GM19239 (cell line): ENCODE results near the gene ZNF579.

Experiments
- DNase-seq: peaks from one replicate; pipeline ENCODE4 v3.0.0; 2011; ENCODE audit warnings: low spot score; ENCODE audit not compliant: insufficient read length
- FAIRE-seq: peaks from 2 replicates; lab custom pipeline; 2011; peaks lifted over from hg19 to GRCh38; lab: Jason Lieb, UNC

ZNF579 gene, protein sequence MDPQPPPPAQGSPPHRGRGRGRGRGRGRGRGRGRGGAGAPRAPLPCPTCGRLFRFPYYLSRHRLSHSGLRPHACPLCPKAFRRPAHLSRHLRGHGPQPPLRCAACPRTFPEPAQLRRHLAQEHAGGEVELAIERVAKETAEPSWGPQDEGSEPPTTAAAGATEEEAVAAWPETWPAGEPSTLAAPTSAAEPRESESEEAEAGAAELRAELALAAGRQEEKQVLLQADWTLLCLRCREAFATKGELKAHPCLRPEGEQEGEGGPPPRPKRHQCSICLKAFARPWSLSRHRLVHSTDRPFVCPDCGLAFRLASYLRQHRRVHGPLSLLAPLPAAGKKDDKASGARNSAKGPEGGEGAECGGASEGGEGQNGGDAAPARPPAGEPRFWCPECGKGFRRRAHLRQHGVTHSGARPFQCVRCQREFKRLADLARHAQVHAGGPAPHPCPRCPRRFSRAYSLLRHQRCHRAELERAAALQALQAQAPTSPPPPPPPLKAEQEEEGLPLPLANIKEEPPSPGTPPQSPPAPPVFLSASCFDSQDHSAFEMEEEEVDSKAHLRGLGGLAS

DNA sequence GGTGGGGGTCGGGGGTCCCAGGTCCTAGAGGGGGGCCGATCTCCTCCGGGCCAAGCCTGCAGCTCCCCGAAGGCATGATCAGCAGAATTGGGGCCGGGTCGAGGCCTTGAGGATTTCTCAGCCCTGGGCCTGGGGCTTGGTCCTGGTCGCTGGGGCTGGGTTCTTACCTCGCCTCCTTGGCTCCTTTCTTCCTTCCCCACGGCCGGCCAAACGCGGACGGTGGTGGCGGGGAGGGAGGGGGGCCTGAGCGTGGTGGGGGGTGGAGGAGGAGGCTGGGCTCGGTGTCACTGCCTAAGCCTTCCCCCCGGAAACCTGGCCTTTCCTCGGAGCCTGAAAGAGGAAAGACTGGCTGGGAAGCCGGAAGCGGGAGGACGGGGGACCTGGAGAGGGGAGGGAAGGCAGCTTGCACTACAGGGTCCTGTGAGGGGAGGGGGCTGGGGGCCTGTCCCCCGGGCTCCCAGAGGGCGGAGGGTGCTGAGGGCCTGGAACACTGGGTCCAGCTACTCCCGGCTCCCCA, at the start of gene ZNF579:
ZNF579 (minus strand) TSS at position 221 of the 517 bp plus-strand sequence. CDS start 1,209 bp downstream, outside the sequence.
- FAIRE-seq (peak; percentile 60), DNase-seq (peak; percentile 96)

DNA sequence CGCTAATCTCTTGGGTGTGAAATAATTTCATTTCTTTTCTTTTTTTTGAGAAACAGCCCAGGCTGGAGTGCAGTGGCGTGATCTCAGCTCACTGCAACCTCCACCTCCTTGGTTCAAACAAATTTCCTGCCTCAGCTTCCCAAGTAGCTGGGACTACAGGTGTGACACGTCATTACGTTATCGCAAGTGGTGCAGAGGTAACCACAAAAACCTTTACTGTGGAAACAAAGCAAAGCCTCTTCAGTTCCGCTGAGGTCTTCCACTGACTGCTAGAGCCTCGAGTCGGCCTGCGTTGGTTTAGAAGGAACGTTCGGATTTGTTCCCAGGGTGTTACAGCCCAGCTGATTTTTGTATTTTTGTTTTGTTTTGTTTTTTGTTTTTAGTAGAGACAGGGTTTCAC, 45.7 kb upstream of the ZNF579 start:
- no peak for DNase-seq
- no peak for FAIRE-seq

DNA sequence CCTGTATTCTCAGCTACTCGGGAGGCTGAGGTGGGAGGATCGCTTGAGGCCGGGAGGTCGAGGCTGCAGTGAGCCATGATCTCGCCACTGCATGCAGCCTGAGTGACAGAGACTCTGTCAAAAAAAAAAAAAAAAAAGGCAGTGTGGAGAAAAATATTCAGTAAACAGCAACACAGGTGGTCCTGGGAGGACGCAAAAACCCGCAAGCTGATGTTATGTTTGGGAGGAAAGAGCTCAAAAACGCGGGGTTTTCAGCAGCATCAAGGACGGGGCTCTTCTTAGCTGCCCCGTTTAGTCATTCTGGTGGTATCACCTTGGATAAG, 44.3 kb upstream of the ZNF579 start:
- no peak for FAIRE-seq
- no peak for DNase-seq

DNA sequence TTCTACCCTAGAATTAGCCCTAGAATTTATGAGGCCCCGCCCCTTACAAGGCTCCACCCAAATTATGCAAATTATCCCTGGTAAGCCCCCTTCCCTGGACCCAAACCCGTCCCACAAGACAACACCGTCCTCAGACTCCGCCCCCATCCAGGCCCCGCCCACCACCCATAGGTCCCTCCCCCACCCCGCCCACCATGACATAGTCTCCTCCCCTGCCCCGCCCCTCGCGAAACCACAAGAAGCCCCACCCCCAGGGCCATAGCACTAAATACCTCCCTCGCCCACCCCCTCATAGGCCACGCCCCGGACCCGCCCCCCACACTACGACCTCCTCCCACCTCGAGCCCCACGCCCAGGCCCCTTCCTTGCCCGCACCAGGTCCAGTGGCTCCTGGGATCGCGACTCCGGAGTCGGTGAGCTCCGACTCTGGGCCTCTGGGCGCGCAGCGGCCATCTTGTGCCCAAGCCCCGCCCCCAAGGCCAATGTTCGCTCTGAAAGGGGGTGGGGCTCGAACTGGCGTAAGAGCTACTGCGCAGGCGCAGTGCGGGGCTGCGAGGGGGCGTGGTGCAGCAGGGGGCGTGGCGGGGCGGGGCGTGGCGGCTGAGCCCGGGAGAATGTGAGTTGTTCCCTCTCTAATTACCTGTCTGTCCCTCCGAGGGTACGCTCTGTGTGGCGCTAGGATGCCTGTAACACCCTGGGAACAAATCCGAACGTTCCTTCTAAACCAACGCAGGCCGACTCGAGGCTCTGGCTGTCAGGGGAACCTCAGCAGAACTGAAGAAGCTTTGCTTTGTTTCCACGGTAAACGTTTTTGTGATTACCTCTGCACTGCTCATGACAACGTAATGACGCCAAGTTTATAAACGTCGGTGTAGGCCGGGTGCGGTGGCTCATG, 43.7 kb upstream of the ZNF579 start, which contains the start of gene ZNF784:
ZNF784 (minus strand) TSS at position 458 of the 895 bp plus-strand sequence; CDS start at position 453, 5 bp downstream.
- FAIRE-seq (peak; percentile 98), DNase-seq (peak; percentile 93)

DNA sequence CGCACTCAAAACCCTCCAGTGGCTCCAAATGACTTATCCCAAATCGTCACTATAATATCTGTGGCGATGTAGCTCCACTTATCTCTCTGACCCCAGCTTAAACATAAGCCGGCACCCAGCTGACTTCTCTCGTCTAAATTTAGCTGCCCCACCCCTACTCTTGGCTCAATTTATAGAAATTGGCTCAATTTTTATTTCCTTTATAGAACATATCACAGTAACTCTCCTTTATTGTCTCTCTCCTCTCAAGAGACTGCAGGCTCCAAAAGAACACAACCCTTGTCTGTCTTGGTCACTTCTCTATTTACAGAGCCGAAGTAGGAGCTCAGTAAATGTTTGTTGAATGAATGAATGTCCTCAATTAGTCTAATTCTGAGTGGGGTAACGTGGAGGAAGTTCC, 42.9 kb upstream of the ZNF579 start:
- DNase-seq (no peak), FAIRE-seq (no peak)

DNA sequence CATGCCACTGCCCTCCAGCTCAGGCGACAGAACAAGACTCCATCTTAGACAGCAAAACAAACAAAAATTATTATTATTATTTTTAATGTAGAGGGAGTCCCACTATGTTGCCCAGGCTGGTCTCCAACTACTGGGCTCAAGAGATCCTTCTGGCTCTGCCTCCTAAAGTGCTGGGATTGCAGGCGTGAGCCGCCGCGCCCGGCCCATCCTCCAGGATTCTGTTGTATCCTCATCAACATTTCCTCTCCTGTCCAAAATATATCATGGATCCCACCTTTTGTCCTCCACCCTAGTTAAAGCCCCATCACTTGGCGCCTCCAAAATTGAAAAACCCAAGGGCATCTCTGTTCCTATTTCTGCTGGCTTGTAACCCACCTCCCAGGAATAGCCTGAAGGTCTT, 42.5 kb upstream of the ZNF579 start:
- DNase-seq (no peak), FAIRE-seq (no peak)

DNA sequence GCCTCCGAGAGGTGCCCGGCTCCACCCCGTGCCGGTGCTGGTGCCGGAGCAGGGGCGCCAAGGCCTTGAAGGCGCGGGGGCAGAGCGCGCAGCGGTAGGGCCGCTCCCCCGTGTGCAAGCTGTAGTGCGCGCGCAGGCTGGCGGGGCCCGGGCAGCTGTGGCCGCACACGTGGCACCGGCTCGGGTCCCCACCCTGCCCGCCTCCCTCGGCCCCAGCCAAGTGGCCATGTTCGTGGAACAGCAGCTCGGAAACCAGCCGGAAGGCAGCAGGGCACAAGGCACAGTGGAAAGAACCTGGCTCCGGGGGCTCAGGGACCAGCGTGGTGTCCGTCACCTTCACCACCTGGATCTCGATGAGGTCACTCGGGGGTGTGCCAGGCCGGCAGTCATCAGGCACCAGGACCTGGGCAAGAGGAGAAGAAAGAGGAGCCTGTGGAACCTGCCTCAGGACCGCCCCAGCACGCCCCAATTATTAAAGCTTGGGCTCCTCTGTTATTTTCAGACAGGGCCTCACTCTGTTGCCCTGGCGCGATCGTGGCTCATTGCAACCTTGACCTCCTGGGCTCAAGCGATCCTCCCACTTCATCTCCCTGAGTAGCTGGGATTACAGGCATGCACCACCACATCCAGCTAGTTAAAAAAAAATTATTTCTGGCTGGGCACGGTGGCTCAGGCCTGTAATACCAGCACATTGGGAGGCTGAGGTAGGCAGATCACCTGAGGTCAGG, 41.8 kb upstream of the ZNF579 start:
- no peak for FAIRE-seq
- DNase-seq, result no peak

DNA sequence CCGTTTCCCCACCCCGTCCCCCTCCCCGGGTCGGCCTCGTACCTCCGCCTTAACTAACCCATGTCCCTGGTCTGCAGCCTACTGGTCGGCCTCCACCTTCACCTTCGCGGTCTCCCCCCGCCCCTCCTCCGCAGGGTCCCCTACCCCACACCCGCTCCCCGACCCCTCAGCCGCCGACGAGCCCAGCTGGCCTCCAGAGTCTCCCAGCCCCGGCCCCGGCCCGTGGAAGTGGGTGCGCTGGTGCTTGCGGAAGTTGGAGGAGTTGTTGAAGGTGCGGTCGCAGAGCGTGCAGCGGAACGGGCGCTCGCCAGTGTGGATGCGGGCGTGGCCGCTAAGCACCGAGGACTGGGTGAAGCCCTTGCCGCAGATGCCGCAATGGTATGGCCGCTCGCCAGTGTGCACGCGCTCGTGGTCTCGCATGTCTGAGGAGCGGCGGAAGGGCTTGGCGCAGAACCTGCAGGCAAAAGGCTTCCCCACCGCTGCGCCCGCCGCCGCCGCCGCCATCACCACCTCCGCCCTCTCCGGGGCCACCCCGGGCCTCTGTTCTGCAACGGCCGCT, 41.1 kb upstream of the ZNF579 start:
- no peak for DNase-seq

DNA sequence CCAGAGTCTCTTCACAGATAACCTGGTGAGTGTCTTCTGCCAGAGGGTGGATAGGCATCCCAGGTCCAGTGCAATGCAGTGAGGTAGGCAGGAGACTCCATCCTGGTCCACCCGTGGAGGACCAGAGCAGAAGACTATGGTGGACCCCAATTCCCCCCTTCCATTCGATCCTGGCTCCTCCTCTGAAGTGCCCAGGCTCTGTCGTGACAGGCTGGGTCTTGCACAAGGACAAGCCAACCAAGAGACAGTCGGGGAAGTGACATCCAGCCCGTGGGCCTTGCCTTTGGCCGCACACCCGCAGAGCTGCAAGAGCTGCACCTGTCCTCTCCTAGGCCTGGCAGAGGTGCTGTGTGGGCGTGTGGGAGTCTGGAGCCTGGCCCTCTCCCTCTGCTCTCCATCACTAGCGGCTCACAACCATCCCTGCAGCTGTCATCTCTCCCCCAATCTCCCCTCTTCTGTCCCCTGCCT, 40.6 kb upstream of the ZNF579 start:
- no peak for FAIRE-seq
- no peak for DNase-seq

More for the DNA sequence above, 41.1 kb upstream of the ZNF579 start:
- no peak for FAIRE-seq

DNA sequence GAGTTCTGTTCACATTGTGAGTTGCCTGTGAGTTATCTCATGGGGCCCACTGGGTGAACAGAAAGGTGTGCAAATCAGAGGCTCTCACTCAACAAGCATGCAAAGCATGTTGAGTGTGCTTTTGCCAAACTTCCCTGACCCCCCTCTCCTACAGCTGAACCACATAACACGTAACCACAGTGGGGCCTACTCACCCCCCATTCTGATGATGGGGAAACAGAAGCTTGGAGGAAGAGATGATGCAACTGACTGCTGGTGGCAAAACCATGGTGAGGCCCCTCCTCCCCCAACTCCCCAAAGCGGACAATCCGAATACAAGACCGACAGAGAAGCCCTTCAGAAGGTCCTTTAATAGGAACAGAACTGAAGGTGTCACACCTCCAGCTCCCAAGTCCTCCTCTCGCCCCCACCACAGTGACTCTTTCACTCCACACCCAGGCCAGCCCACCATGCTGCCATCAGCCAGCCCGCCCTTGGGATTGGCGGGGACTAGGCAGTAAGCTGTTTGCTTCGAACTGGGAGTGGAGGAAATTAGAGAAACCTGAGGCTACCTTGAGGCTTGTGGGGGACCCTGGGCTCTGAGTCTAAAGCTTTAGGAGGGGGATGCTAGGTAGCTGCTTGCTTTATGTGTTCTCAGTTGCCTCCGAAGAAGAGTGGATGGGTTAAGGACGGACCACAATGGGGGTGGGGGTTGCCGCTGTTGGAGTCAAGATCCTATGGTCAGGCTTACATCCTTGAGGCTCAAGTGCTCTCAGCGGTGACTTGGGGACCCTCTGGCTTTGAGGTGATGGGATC, 40.0 kb upstream of the ZNF579 start:
- FAIRE-seq, result no peak
- no peak for DNase-seq

DNA sequence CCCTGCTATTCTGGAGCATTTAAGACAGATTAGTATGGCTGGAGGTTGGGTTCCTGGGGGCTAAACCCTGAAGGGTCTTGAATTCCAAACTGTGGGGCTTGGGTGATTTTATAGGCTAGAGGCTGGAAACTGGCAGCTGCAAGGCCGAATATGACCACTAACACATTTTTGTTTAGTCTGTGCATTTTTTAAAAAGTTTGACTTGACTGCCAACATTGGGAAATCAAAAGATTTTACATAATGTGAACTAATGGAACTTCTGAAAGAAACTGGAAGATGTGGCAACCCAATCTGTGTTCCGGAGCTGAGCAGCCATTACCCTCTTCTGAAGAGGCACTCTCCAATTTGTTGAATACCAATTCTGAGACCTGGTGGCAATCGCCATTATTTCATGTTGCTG, 38.6 kb upstream of the ZNF579 start:
- FAIRE-seq, result no peak
- DNase-seq, result no peak

DNA sequence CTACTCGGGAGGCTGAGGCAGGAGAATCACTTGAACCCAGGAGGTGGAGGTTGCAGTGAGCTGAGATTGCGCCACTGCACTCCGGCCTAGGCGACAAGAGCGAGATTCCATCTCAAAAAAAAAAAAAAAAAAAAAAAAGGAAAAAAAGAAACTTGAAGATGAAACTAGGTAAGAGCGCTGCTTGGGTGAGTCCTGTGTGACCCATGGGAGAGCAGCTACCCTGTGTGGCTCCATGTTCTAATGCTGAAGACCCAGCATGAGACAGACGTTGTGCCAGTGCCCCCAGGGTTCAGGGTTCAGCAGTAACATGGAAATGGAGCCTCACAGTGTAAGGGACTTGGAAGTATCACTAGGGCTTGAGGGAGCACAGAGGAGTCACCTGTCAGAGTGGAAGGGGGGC, 37.8 kb upstream of the ZNF579 start:
- FAIRE-seq (no peak), DNase-seq (no peak)

DNA sequence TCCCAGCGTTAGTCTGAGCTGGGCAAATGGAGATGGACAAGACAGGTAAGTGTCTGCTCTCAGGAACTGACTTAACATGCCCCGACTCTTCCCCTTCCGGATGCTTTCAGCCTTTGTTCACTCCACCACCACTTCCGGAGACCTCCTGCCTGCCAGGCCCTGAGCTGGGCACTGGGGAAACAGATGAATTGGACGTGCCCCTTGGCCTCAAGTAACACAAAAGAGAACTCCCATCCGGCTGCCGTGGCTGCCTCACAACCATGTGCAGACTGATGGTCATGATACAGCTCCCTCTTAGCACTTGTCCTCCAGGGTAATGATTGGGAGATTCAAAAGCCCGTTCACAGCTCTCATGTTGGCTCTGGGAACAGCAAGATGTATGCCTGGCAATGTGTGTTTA, 36.8 kb upstream of the ZNF579 start:
- FAIRE-seq (no peak), DNase-seq (no peak)

DNA sequence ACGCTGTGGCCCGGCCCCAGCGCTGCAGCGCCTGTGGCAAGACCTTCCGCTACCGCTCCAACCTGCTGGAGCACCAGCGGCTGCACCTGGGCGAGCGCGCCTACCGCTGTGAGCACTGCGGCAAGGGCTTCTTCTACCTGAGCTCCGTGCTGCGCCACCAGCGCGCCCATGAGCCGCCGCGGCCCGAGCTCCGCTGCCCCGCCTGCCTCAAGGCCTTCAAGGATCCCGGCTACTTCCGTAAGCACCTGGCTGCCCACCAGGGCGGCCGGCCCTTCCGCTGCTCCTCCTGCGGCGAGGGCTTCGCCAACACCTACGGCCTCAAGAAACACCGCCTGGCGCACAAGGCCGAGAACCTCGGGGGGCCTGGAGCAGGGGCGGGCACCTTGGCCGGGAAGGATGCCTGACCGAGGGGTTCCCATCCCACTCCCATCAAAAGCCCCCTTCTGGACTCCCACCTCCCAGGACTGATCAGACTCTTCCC, 35.8 kb upstream of the ZNF579 start:
- no peak for FAIRE-seq
- no peak for DNase-seq

DNA sequence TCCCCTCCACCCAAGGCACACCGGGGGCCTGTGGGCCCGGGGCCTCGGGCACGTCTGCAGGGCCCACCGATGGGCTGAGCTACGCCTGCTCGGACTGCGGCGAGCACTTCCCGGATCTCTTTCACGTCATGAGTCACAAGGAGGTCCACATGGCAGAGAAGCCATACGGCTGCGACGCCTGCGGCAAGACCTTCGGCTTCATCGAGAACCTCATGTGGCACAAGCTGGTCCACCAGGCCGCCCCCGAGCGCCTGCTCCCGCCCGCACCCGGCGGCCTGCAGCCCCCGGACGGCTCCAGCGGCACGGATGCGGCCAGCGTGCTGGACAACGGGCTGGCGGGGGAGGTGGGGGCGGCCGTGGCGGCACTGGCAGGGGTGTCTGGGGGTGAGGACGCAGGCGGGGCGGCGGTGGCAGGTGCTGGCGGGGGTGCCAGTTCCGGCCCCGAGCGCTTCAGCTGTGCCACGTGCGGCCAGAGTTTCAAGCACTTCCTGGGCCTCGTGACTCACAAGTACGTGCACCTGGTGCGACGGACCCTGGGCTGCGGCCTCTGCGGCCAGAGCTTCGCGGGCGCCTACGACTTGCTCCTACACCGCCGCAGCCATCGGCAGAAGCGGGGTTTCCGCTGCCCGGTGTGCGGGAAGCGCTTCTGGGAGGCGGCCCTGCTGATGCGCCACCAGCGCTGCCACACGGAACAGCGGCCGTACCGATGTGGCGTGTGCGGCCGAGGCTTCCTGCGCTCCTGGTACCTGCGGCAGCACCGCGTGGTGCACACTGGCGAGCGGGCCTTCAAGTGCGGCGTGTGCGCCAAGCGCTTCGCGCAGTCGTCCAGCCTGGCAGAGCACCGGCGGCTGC, 35.1 kb upstream of the ZNF579 start:
- DNase-seq (no peak), FAIRE-seq (no peak)

DNA sequence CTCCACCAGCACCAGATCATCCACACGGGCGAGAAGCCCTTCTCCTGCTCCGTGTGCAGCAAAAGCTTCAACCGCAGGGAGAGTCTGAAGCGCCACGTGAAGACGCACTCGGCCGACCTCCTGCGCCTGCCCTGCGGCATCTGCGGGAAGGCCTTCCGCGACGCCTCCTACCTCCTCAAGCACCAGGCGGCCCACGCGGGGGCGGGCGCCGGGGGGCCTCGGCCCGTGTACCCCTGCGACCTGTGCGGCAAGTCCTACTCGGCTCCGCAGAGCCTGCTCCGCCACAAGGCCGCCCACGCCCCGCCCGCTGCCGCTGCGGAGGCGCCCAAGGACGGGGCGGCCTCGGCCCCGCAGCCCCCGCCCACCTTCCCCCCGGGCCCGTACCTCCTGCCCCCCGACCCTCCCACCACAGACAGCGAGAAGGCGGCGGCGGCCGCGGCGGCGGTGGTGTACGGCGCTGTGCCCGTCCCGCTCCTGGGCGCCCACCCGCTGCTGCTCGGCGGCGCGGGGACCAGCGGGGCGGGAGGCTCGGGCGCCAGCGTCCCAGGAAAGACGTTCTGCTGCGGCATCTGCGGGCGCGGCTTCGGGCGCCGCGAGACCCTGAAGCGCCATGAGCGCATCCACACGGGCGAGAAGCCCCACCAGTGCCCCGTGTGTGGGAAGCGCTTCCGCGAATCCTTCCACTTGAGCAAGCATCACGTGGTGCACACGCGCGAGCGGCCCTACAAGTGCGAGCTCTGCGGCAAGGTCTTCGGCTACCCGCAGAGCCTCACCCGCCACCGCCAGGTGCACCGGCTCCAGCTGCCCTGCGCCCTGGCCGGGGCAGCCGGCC, 34.3 kb upstream of the ZNF579 start:
- FAIRE-seq (no peak), DNase-seq (no peak)
